HG02970 (cell line): ENCODE results near the gene PTPRG.

Source experiments
- ATAC-seq: cut with Tn5 transposase; IDR thresholded peaks from one replicate; pipeline ENCODE4 v1.9.1; 2021; ENCODE audit warnings: mild to moderate bottlenecking, moderate library complexity, moderate number of reproducible peaks; ENCODE audit not compliant: unreplicated experiment, low FRiP score

The PTPRG gene

DNA sequence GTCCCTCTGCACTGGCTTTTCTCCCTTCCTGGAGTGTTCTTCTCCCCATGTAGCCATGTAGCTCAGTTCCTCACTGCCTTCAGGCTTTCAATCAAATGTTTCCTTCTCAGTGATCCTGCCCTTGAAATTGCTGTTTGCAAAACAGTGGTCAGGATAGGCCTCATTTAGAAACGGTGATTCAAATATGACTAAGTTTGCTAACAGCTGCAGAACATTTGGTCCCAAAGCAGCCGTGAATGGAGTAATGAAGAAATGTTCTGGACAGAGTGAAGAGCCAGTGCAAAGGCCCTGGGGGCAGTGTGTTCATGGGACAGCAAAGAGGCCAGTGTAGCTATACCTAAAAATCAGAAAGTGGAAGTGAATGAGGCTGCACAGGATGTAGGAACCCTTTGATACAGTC is 588.6 kb downstream of the PTPRG start:
- no peak for ATAC-seq

GRCh38 chr3:62151591-62151990 is 590.2 kb downstream of the PTPRG start:
- no peak for ATAC-seq

DNA sequence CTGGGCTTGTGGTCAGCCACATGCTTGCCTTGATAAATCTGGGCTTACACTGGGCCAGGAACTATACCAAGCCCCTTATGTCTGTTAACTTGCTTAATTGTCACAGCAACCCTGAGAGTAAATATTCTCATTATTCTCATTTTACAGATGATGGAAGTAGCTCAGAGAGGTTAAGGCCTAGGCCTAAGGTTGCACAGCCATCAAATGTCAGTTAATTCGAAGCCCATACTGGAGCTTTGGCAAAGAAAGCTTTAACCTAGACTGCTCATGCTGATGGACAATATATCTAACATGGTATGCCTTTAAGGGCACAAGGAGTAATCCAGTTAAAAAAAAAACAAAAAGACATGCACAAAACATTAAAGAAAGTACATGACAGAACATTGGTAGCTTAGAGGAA is 591.9 kb downstream of the PTPRG start:
- ATAC-seq = no peak

- no peak for ATAC-seq
Measured at GRCh38 chr3:62154457-62155148, 593.2 kb downstream of the PTPRG start.

DNA sequence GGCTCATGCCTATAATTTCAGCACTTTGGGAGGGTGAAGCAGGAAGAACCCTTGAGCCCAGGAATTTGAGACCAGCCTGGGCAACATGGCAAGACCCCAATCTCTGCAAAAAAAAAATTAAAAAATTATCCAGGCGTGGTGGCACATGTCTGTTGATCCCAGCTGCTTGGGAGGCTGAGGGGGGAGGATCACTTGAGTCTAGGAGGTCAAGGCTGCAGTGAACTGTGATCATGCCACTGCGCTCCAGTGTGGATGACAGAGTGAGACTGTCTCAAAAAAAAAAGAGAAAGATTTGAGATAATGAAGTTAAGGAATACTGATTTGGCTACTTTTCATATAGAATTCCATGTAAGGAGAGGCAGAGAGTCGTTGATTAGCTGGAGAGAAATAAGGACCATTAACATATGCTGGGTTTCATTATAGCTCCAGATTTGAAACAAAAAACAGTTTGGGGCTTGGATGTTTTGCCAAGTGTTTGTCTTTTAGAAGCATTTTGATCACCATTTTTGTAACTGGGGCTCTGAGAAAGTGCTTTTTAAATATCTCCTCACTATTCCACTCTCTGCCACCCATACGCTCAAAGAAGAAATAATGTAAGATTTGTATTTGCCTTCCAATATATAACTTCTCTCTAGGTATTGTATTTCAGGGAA is 597.8 kb downstream of the PTPRG start:
- no peak for ATAC-seq

DNA sequence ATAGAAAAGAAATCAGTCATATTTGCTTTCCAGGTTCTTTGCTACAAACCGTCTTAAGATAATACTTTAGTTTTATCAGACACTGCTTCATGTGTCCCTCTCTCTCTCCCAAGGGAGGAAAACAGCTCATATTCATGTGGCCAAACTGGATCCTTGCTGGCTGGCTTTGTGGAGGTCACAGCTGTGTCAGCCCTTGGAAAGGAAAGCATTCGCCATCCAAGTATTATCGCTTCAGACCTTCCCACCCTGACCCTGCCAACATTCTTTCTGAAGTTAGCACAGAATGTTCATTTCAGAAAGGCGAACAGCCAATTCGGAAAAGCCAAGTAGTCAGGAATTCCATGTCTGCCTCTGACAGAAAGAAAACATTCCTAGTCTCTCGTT is 598.3 kb downstream of the PTPRG start:
- no peak for ATAC-seq

- ATAC-seq = no peak
Measured at GRCh38 chr3:62161371-62161770, 600.0 kb downstream of the PTPRG start.

GRCh38 chr3:62164196-62164595 is 602.8 kb downstream of the PTPRG start:
- ATAC-seq = no peak

DNA sequence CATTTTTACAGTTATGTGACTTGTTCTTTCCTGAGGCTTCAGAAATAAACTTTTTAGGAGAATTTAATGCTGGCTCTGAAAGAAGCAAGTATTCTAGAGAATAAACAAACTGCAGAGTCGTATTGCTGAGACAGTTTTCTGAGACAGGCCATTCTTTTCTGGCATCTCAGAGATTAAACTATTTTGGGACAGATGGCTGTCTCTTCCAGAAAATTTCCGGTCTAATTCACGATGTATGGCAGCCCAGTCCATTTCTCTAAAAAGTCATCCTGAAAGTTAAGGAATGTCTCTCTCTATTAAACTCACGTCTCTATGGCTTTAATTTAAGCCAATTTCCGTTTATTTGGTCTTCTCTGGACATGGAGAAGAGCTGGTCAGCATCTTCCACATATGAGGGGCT is 603.4 kb downstream of the PTPRG start:
- no peak for ATAC-seq

DNA sequence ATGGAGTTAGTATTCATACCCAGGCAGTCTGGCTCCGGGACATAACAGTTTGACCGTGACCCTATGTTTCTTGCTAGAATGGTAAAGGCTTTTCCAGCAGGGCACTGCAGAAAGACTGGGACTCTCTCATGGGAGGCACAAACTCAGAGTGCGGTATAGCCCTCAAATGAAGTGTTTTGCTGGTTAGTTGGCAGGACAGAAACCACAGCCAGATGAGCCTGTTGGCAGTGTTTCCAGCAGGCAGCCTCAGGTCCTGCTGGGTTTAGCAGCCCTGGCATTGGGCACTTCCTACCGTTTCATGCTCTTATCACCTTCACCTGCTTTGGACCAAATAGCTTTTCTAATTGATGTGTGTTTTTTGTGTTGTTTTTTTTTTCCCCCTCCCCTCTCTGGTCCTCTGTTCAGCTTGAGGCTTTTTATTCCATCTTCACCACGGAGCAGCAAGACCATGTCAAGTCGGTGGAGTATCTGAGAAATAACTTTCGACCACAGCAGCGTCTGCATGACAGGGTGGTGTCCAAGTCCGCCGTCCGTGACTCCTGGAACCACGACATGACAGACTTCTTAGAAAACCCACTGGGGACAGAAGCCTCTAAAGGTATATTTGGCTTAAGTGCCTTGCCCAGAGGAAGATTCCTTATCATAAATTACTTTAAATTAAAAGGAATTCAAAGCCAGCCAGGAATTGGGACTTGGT is 606.3 kb downstream of the PTPRG start:
- no peak for ATAC-seq

DNA sequence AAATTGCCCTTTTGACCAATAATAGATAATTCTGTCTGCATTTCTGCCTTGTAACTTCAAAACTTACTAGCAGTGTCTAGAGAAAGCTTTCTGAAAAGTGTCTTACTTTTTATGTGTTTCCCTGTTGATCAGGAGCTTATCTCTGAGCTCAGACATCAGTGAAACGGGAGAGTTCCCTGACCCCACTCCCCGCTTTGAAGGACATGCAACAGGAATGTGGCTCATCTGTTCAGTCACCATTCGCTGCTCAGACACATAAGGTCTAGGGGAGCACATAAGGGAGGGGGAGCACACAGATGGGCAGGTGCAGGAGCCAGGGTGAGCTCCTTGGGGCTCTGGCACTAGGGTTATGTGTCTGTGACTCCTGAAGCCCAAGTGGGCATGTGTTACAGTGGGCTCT is 607.0 kb downstream of the PTPRG start:
- no peak for ATAC-seq

DNA sequence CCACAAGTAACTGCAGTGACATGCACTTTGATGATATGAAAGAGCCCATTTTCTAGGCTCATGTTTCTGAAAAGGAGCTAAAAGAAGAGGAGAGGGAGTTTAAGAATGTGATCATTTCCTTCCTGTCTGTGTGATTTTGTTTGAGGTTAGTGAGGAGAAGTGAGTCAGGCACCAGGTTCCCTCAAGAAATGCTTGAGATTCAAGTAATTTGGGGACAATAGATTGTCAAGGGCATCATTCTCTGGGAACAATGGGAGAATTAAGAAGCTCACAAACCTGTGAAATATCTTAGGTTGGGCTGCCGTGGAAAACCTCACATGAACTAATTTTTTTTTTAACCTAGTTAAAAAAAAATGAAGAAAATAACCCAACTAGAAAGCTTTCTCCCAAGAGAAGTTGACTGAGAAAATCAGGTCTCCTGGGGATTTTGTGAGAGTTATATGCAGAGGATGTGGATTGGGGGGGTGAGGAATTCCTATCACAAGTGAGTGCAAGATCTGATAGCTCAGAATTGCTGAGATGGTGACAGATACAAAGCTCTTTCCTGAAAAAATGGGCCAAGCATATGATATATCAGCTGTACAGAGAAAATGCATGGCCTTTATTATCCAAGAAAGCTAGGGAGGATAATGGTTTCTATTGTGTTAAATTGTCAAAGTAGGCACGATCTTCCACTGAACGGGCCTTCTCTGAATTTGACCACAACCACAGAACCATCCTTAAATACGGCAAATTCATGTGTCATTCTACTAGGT is 608.7 kb downstream of the PTPRG start:
- no peak for ATAC-seq

DNA sequence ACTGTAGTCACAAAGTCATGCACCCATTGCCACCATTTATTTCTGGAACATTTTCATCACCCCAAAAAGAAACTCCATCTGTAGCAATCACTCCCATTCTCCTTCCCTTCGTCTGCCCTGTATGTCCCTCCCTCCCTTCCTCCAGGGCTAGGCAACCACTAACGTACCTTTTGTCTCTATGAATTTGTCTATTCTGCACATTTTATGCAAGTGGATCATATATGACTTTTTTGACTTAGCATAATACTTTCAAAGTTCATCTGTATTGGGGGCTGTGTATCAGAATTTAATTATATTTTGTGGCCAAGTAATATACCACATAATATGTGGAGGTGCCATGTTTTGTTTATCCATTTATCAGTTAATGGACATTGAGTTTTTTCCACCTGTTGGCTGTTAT is 610.4 kb downstream of the PTPRG start:
- no peak for ATAC-seq

- ATAC-seq = no peak
Measured at GRCh38 chr3:62172199-62172598, 610.8 kb downstream of the PTPRG start.

DNA sequence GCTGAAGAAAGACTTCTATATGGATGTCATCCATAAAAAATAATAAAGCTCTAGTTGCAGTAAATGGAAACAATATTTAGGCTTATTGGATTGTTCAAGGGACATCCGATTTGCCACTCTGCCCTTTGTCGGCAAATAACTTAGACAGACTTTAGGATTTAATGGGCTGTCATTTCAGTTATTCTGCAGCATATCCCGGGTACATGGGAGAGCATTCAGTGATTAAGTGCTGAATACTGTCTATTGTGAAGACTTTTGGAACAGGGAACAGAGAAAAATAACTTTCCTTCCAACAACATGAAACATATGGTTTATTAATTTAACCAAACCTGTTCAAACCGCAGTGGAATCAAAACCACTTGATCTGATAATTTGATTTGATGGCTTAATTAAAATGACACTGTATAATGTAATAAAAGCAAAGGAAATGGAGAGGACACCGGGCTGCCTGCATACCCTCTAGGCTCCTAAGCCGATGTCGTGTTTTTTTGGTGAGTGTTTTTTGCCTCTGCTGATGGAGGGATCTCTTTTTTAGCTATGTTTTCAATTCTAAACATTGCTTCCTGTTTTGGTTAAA is 612.7 kb downstream of the PTPRG start:
- ATAC-seq = no peak

DNA sequence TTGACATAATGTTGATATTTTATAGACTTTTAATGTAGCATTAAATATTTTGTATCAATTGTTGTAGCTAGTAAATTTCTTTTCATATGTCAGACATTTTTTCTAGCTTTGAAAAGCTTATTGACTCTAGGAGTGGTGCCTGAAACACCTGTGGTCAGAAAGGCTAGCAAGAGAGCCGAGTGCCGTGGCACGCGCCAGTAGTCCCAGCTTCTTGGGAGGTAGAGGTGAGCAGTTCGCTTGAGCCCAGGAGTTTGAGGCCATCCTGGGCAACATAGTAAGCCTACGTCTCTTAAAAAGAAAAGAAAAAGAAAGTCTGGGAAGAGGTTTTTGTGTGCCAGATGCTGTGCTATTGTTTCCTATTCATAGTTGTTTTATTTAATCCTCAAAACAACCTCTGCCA is 613.8 kb downstream of the PTPRG start:
- ATAC-seq = no peak

GRCh38 chr3:62178032-62178431 is 616.7 kb downstream of the PTPRG start:
- no peak for ATAC-seq

- ATAC-seq = no peak
Measured at GRCh38 chr3:62178739-62179600, 617.6 kb downstream of the PTPRG start.

GRCh38 chr3:62180514-62180913 is 619.1 kb downstream of the PTPRG start:
- no peak for ATAC-seq

- ATAC-seq = no peak
Measured at GRCh38 chr3:62183087-62183486, 621.7 kb downstream of the PTPRG start.
